Activated naive CD8-positive, alpha-beta T cell treated with anti-CD3 and anti-CD28 coated beads, Interleukin-2, amount 50 U/mL, for 16 hours (primary cell): Measurements from ENCODE around the gene RPL38.

Experiments used
- DNase-seq: peaks from one replicate; pipeline ENCODE4 v3.0.0-alpha.2; 2020; ENCODE audit warnings: low read depth, low spot score

Gene RPL38

GRCh38 chr17:74203439-74204240 is at the start of gene RPL38:
TSS of gene RPL38 (plus strand) at chr17:74203678. CDS start at chr17:74203956, 278 bp downstream.
- peak; percentile 92 for DNase-seq

GRCh38 chr17:74153821-74154430 is 49.6 kb upstream of the RPL38 start:
- no peak for DNase-seq

GRCh38 chr17:74156878-74157277 is 46.6 kb upstream of the RPL38 start:
- no peak for DNase-seq

- no peak for DNase-seq
Observed at GRCh38 chr17:74157366-74157765, 46.1 kb upstream of the RPL38 start.

- DNase-seq = no peak
Observed at GRCh38 chr17:74158761-74159160, 44.7 kb upstream of the RPL38 start.

GRCh38 chr17:74159226-74159840 is 44.1 kb upstream of the RPL38 start:
- DNase-seq = no peak

- no peak for DNase-seq
Observed at GRCh38 chr17:74160656-74161502, 42.6 kb upstream of the RPL38 start.

- no peak for DNase-seq
Observed at GRCh38 chr17:74161503-74161875, 42.0 kb upstream of the RPL38 start.

GRCh38 chr17:74163271-74163821 is 40.1 kb upstream of the RPL38 start:
- no peak for DNase-seq

GRCh38 chr17:74163836-74164235 is 39.6 kb upstream of the RPL38 start:
- DNase-seq = no peak

GRCh38 chr17:74164446-74165045 is 38.9 kb upstream of the RPL38 start:
- no peak for DNase-seq

GRCh38 chr17:74165797-74166365 is 37.6 kb upstream of the RPL38 start:
- no peak for DNase-seq

- no peak for DNase-seq
Observed at GRCh38 chr17:74170924-74171323, 32.6 kb upstream of the RPL38 start.

- DNase-seq = no peak
Observed at GRCh38 chr17:74172700-74173099, 30.8 kb upstream of the RPL38 start.

GRCh38 chr17:74176546-74177001 is 26.9 kb upstream of the RPL38 start:
- DNase-seq = no peak

GRCh38 chr17:74177018-74177450 is 26.4 kb upstream of the RPL38 start:
- no peak for DNase-seq

- no peak for DNase-seq
Observed at GRCh38 chr17:74179576-74179975, 23.9 kb upstream of the RPL38 start.

GRCh38 chr17:74180336-74180735 is 23.1 kb upstream of the RPL38 start:
- no peak for DNase-seq

- DNase-seq = no peak
Observed at GRCh38 chr17:74181341-74181740, 22.1 kb upstream of the RPL38 start.

GRCh38 chr17:74182041-74182723 is 21.3 kb upstream of the RPL38 start:
- no peak for DNase-seq
